Heart right ventricle (tissue), 16 donors: Measurements from ENCODE around the gene LHFPL3. TPM values are rescaled to one million over a fixed set of nuclear protein-coding genes. Genes with fewer than 3 reads are reported as not detected.

Experiments
- ATAC-seq, 8 donors: fragments of 200-7000 bp; cut with Tn5 transposase; one replicate each; pipeline ENCODE4 v1.9.1; 2020; ENCODE audit warnings: mild to moderate bottlenecking in 8 of 8, moderate library complexity in 8 of 8, moderate number of reproducible peaks in 1 of 8
- DNase-seq, 2 donors: peaks; one replicate each; pipeline ENCODE4 v3.0.0-alpha.2; 2020
- H3K27ac ChIP-seq, 10 donors: fragments of 200-600 bp; sonication (generic) in 2 of 10; one replicate each; pipeline versions ENCODE4 v1.5.0 to v1.8.0; 2020 to 2022; ENCODE audit warnings: mild to moderate bottlenecking in 3 of 10
- H3K27me3 ChIP-seq, 7 donors: fragments of 200-600 bp; one replicate each; pipeline ENCODE4 v1.8.0; 2021 to 2022; ENCODE audit warnings: mild to moderate bottlenecking in 2 of 7
- H3K36me3 ChIP-seq, 9 donors: fragments of 200-600 bp; sonication (generic) in 1 of 9; one replicate each; pipeline versions ENCODE4 v1.5.0 to v1.8.0; 2020 to 2022; ENCODE audit warnings: mild to moderate bottlenecking in 2 of 9
- H3K4me1 ChIP-seq, 9 donors: fragments of 200-600 bp; sonication (generic) in 1 of 9; one replicate each; pipeline versions ENCODE4 v1.5.0 to v1.8.0; 2020 to 2022; ENCODE audit warnings: mild to moderate bottlenecking in 4 of 9
- H3K4me3 ChIP-seq, 10 donors: fragments of 200-600 bp; sonication (generic) in 2 of 10; one replicate each; pipeline versions ENCODE4 v1.5.0 to v1.8.0; 2020 to 2022; ENCODE audit warnings: mild to moderate bottlenecking in 7 of 10, moderate library complexity in 2 of 10
- H3K9me3 ChIP-seq, 11 donors: fragments of 200-600 bp in 10 of 11; sonication (generic) in 2 of 11; one replicate each; pipeline versions ENCODE4 v1.5.0 to v1.8.0; 2013 to 2022; ENCODE audit warnings: mild to moderate bottlenecking in 2 of 11, control low read depth in 1 of 11, moderate library complexity in 1 of 11
- WGBS, 2 donors: extraction: QIAGEN DNeasy Blood & Tissue Kit; methylation state at CpG; one replicate each; pipeline ENCODE4 v1.1.7; 2013; ENCODE audit warnings: inconsistent platforms in 1 of 2; 5-methylcytosine and 5-hydroxymethylcytosine counted together
- intact Hi-C, 10 donors: fragments of 100-400 bp; cut with DNase I; formaldehyde crosslinking; loops; one replicate each; pipeline versions ENCODE4 v1.11.1 to v1.14.2; 2022
- polyA plus RNA-seq, 2 donors: library from polyadenylated mRNA; stranded (reverse); fragments of 200-250 nt; gene quantifications; one replicate each; pipeline ENCODE4 v1.2.3, GENCODE V29; 2013
- total RNA-seq, 10 donors: library from RNA; stranded (reverse); fragmentation: NEBNext Ultra II Directional in 3 of 10; extraction: Animal tissue kit (Norgen Biotek cat#: 25700) in 3 of 10; gene quantifications; one replicate each; pipeline versions ENCODE4 v1.2.1 to v1.2.4, GENCODE V29; 2021 to 2023
- TF ChIP-seq, protein P1 (sequence below), 9 donors: fragments of 200-600 bp; sonication (generic) in 2 of 9; IDR thresholded peaks; one replicate each; pipeline versions ENCODE4 v1.5.0 to v1.8.0; 2021 to 2022; ENCODE audit warnings: antibody characterized with exemption in 9 of 9, mild to moderate bottlenecking in 5 of 9, moderate library complexity in 1 of 9
- donor health status: Arrhythmogenic right ventricular cardiomyopathy.
- donor health status: ischemic (EF 13 %, LVEDD 7.1; RV severe dilation, severe dysfunction).
- donor health status: healthy with polysubstance abuse.
- donor health status: DM: no; HTN: yes; CAD: no.
- donor health status: DM: no; HTN: no; CAD: no.
- donor health status: ischemic (EF 25% LVEDD 6.9; RV normal size, moderate dysfunction).
- donor health status: ischemic (EF 25% LVEDD 5.7; RV mildly dilated, moderate dysfunction).
- donor health status: healthy.
- donor health status: DM: yes; HTN: yes; CAD: no.
- donor health status: Ischemic cardiomyopathy.
- donor health status: ischemic (EF 35%, LVEDD 5.7; RV mildly dilated, moderate dysfunction).
- donor health status: nonischemic (EF 11% LVEDD 7.7; RV severe dilation, severe dysfunction).
- donor health status: DM: yes; HTN: yes; CAD: no.
- donor health status: PGD.
- donor health status: ischemic (EF 29% LVEDD 5.4; RV normal size, mild dysfunction).
- donor health status: nonischemic (EF 23%, LVEDD 6.1; RV moderate dilation, normal function).

Gene LHFPL3
- total and polyA plus RNA-seq, 12 donors, result not detected

DNA sequence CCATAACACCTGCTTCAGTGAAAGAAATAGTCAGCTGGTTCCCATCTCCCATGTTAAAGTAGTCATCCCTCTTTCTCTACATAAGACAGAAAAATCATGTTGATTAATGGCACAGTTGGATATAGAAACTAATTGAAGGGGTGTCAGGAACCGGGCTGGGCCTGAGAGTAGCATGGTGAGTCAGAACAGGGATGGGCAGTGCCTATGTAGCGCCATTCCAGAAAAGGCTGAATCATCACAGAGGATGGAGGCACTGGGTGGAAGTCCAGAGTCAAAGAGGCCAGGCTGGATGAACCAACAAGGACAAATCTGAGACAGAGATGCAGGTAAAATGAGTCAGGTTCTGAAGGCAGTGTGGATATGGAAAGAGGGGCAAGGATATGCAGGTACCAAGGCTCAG lies 201.2 kb downstream of the LHFPL3 start:
- 70 to 72% methylated on average over 2 of the region's 2 CpGs for WGBS, 2 donors
- Histone ChIP-seq H3K27ac (no peak overlapping the region), H3K4me3 (no peak overlapping the region), H3K4me1 (no peaks in the 10 kb centered on the region), H3K36me3 (no peaks in the 10 kb centered on the region), H3K27me3 (no peaks in the 10 kb centered on the region), H3K9me3 (peaks cover 0 to 2% (median 0%) of the 10 kb centered on the region in 11 donors)
- intact Hi-C loops, result no loop called here
- DNase-seq (no peak), ATAC-seq (no peak)
- TF ChIP-seq, protein P1, sequence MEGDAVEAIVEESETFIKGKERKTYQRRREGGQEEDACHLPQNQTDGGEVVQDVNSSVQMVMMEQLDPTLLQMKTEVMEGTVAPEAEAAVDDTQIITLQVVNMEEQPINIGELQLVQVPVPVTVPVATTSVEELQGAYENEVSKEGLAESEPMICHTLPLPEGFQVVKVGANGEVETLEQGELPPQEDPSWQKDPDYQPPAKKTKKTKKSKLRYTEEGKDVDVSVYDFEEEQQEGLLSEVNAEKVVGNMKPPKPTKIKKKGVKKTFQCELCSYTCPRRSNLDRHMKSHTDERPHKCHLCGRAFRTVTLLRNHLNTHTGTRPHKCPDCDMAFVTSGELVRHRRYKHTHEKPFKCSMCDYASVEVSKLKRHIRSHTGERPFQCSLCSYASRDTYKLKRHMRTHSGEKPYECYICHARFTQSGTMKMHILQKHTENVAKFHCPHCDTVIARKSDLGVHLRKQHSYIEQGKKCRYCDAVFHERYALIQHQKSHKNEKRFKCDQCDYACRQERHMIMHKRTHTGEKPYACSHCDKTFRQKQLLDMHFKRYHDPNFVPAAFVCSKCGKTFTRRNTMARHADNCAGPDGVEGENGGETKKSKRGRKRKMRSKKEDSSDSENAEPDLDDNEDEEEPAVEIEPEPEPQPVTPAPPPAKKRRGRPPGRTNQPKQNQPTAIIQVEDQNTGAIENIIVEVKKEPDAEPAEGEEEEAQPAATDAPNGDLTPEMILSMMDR (IDR thresholded peaks at IDR 0.05), result no peak

DNA sequence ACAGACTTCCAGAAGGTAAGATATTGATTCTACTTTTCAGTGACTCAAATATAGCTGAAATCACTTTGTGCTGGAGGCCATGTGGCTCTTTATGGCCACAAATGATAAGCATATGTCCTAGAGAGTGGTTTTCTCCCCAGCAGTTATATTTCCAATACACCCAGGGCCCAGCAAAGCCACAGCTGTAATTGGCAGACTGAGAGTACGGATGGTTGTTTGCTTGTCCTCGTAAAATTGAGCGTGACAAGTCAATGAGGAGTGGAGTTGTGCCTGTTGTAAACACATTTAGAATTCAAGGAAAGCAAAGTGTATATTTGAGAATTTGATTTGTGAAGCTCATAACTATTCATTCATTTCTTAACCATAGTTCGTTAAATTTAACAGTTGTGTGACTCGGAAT lies 201.8 kb downstream of the LHFPL3 start:
- Histone ChIP-seq H3K27me3 (no peaks in the 10 kb centered on the region), H3K36me3 (no peaks in the 10 kb centered on the region), H3K27ac (no peak overlapping the region), H3K9me3 (peaks cover 0 to 2% (median 0%) of the 10 kb centered on the region in 11 donors), H3K4me1 (no peaks in the 10 kb centered on the region), H3K4me3 (no peak overlapping the region)
- TF ChIP-seq, protein P1 (IDR thresholded peaks at IDR 0.05), result no peak
- ATAC-seq (no peak), DNase-seq (no peak)
- intact Hi-C loops, result loop anchor here in 1 of 10 donors (10.0 kb wide), 1 partner anchor 255 kb away; no protein-coding TSS in a partner anchor
- 81 to 83% methylated on average over 5 of the region's 5 CpGs for WGBS, 2 donors

DNA sequence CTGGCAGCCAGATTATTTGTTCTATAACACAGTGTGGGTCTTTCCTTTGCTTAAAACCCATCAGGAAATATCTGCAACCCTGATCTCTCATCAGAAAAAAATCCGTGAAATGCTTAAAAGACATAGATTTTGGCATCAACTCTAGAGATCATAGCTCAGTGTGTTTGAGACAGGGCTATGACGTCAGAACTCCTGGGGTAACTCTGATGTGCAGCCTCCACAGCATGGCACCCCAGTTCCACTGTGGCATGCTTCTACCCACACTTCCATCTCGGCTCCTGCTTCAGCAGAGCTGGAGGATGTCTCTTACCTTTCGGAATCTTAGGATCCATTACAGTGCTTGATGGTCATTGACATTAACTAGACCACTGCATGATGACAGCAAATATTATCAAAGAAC lies 205.7 kb downstream of the LHFPL3 start:
- H3K27me3 ChIP-seq, result no peaks in the 10 kb centered on the region
- no peaks in the 10 kb centered on the region for H3K36me3 ChIP-seq
- ATAC-seq (no peak), DNase-seq (no peak)
- H3K4me3 ChIP-seq, result no peak overlapping the region
- no peak overlapping the region for H3K27ac ChIP-seq
- TF ChIP-seq, protein P1 (IDR thresholded peaks at IDR 0.05), result no peak
- peaks cover 0 to 3% (median 0%) of the 10 kb centered on the region in 9 donors for H3K4me1 ChIP-seq
- intact Hi-C loops, result loop anchor here in 1 of 10 donors (10.0 kb wide), 1 partner anchor 259 kb away; no protein-coding TSS in a partner anchor
- 66 to 68% methylated on average over 4 of the region's 4 CpGs for WGBS, 2 donors
- no peaks in the 10 kb centered on the region for H3K9me3 ChIP-seq

- no peak for DNase-seq
- H3K36me3 ChIP-seq, result no peaks in the 10 kb centered on the region
- no peak overlapping the region for H3K27ac ChIP-seq
- H3K4me1 ChIP-seq, result peaks cover 0 to 3% (median 0%) of the 10 kb centered on the region in 9 donors
- no peaks in the 10 kb centered on the region for H3K9me3 ChIP-seq
- ATAC-seq, result no peak
- TF ChIP-seq, protein P1 (IDR thresholded peaks at IDR 0.05), result no peak
- H3K27me3 ChIP-seq, result no peaks in the 10 kb centered on the region
- H3K4me3 ChIP-seq, result no peak overlapping the region
- WGBS, 2 donors, result 72 to 78% methylated on average over 6 of the region's 6 CpGs
- intact Hi-C loops, result loop anchor here in 1 of 10 donors (10.0 kb wide), 1 partner anchor 261 kb away; no protein-coding TSS in a partner anchor
These were observed 207.4 kb downstream of the LHFPL3 start for GRCh38 chr7:104535841-104536240.
